Activated CD4-positive, CD25-positive, alpha-beta regulatory T cell treated with anti-CD3 and anti-CD28 coated beads, Interleukin-2, amount 50 U/mL, for 24 hours (primary cell): ENCODE data around the gene LIAS.
"Not testable (repeated sequence)": the region's sequence is repeated elsewhere in the genome, so short reads cannot be mapped to it uniquely, and the experiment has no call there.

ENCODE experiments used
- ATAC-seq, 2 donors: fragments of 150-1000 bp; cut with Tn5 transposase; one replicate each; pipeline ENCODE4 v1.10.0; 2021; ENCODE audit warnings: mild to moderate bottlenecking in 1 of 2, moderate library complexity in 1 of 2

Gene LIAS

GRCh38 chr4:39458505-39459300, at the start of gene LIAS, which contains the start of gene RPL9:
Gene LIAS (plus strand): TSS chr4:39459056. CDS start chr4:39459118, 62 bp downstream.
Gene RPL9 (minus strand): TSS chr4:39458922. CDS start chr4:39458439, 483 bp downstream.
- ATAC-seq, result peak; percentile 81 to 86

GRCh38 chr4:39410415-39410814, 48.4 kb upstream of the LIAS start:
- no peak for ATAC-seq

- ATAC-seq, result not testable (repeated sequence)
These were observed 47.3 kb upstream of the LIAS start for GRCh38 chr4:39411561-39411960.

GRCh38 chr4:39415678-39416283, 43.1 kb upstream of the LIAS start:
- ATAC-seq, result no peak

- no peak for ATAC-seq
These were observed 36.6 kb upstream of the LIAS start for GRCh38 chr4:39422247-39422646.

- ATAC-seq, result not testable (repeated sequence)
These were observed 33.6 kb upstream of the LIAS start for GRCh38 chr4:39425297-39425696.

- ATAC-seq, result no peak
These were observed 32.1 kb upstream of the LIAS start for GRCh38 chr4:39426728-39427127.

GRCh38 chr4:39427520-39428114, 31.2 kb upstream of the LIAS start:
- ATAC-seq, result no peak

GRCh38 chr4:39429476-39430334, 29.2 kb upstream of the LIAS start:
- no peak for ATAC-seq

- ATAC-seq, result no peak
These were observed 24.9 kb upstream of the LIAS start for GRCh38 chr4:39433878-39434492.

- no peak for ATAC-seq
These were observed 22.9 kb upstream of the LIAS start for GRCh38 chr4:39435659-39436563.

GRCh38 chr4:39441593-39441992, 17.3 kb upstream of the LIAS start:
- ATAC-seq, result no peak

GRCh38 chr4:39442998-39443397, 15.9 kb upstream of the LIAS start:
- ATAC-seq, result peak; percentile 50 to 65

- ATAC-seq, result no peak
These were observed 12.4 kb upstream of the LIAS start for GRCh38 chr4:39446483-39446841.

- peak; percentile 51 to 60 for ATAC-seq
These were observed 11.8 kb upstream of the LIAS start for GRCh38 chr4:39446842-39447573.

- no peak for ATAC-seq
These were observed 8.2 kb upstream of the LIAS start for GRCh38 chr4:39450618-39451017.

- no peak for ATAC-seq
These were observed 7.3 kb upstream of the LIAS start for GRCh38 chr4:39451423-39452023.

- ATAC-seq, result no peak
These were observed 6.5 kb upstream of the LIAS start for GRCh38 chr4:39452153-39452859.

- no peak for ATAC-seq
These were observed 5.8 kb upstream of the LIAS start for GRCh38 chr4:39452860-39453587.
